Fibroblast of villous mesenchyme (primary cell): ENCODE measurements around the gene ENAM. TPM values are rescaled to one million over a fixed set of nuclear protein-coding genes. Genes with fewer than 3 reads are reported as not detected.

Source experiments
- DNase-seq: peaks from one replicate; pipeline ENCODE4 v3.0.0-alpha.2; 2010; ENCODE audit warnings: low read depth
- H3K4me3 ChIP-seq: 2 replicates; pipeline ENCODE4 v1.5.1; 2011; ENCODE audit warnings: low read depth, mild to moderate bottlenecking, low read length
- total RNA-seq: library from RNA; depleted of rRNA; stranded (reverse); fragments of >200 nt; gene quantifications from 2 replicates; pipeline ENCODE4 v1.2.3, GENCODE V29; 2012
- TF ChIP-seq, protein P1 (sequence below): IDR thresholded peaks from 2 replicates; pipeline ENCODE4 v1.5.1; 2012; ENCODE audit warnings: low read depth, mild to moderate bottlenecking, low read length; ENCODE audit not compliant: insufficient read depth

ENAM gene
- total RNA-seq, 1 donor, result 0.43 TPM

DNA sequence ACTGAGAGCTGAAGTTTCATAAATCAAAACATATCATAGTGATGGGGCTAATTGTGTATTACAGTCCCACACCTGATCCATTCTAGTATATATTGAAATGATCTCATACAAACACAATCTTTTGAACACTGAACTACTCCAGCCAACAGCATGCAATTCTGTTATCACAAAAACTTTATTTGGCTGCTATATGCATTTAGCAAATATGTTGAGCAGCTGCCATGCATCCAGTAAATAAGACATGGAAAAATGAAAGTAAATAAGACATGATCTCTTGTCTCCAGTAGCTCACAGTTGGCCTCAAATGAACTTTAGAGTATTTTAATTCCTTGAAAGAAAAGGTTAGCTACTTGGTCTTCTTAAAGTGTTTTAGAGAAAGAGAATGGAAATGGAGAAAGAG, 34.3 kb upstream of the ENAM start:
- no peak overlapping the region for H3K4me3 ChIP-seq
- TF ChIP-seq, protein P1, sequence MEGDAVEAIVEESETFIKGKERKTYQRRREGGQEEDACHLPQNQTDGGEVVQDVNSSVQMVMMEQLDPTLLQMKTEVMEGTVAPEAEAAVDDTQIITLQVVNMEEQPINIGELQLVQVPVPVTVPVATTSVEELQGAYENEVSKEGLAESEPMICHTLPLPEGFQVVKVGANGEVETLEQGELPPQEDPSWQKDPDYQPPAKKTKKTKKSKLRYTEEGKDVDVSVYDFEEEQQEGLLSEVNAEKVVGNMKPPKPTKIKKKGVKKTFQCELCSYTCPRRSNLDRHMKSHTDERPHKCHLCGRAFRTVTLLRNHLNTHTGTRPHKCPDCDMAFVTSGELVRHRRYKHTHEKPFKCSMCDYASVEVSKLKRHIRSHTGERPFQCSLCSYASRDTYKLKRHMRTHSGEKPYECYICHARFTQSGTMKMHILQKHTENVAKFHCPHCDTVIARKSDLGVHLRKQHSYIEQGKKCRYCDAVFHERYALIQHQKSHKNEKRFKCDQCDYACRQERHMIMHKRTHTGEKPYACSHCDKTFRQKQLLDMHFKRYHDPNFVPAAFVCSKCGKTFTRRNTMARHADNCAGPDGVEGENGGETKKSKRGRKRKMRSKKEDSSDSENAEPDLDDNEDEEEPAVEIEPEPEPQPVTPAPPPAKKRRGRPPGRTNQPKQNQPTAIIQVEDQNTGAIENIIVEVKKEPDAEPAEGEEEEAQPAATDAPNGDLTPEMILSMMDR, result no peak
- DNase-seq, result no peak

DNA sequence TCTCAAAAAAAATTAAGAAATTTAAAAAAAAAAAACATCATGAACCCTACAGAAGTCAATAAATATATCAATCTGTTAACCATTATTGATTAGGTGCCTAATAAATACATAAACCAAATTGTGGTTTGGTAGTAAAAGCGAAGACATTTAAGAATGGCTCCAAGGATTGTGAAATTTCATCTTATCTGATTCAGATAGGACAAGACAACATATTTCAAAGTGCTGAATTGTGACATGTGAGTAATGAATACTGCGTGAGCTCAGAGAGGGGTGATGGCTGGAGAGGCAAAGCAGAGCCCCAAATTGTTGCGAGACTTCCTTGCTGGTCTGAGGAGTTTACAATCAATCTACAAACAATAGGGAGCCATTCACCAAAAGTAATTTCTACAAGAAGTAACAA, 28.2 kb upstream of the ENAM start:
- no peak overlapping the region for H3K4me3 ChIP-seq
- DNase-seq, result no peak
- TF ChIP-seq, protein P1, result no peak

DNA sequence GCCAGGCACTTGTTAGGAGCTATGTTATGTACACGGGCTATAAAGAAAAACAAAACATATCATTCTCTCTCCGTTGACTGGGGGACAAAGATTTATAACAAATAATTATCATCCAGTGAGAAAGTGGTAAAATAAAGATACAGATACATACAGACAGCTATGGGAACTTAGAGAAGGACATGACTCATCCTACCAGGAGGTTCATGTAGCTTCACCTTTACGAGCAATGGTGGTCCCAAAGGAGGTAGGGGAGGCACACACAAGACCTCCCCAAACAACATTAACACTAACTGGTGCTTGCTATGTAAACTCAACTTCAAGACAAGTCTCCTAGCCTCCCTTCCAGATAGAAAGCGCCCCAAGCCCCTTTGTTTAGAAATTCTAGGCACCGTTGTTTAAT, 27.6 kb upstream of the ENAM start:
- no peak overlapping the region for H3K4me3 ChIP-seq
- no peak for DNase-seq
- TF ChIP-seq, protein P1, result no peak

DNA sequence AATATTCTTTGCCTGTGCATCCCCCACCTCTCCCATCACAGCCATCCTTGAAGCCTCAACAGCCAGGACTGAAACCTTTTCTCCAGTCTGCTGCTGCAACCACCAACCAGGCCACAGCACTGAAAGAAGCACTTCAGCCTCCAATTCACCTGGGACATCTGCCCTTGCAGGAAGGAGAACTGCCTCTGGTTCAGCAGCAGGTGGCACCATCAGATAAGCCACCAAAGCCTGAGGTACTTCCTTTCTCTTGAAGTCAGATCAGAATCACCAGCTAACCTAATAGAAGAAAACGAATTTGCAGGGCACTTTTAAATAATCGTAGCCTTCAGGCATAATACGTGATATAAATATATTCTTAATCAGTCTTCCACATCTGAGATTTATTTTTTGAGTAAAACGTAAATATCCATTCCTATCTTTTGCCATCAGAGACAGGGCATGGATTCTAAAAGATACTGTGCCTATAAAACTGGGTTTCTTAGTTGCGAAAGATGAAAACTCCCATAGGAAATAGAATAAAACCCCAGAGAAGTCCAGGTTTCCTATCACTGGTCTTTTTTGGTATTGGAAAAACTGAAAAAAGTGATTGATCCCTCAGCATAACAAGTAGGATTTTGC, 27.0 kb upstream of the ENAM start:
- peak; percentile 66 for DNase-seq
- H3K4me3 ChIP-seq, result no peak overlapping the region
- TF ChIP-seq, protein P1, result peak; percentile 81

DNA sequence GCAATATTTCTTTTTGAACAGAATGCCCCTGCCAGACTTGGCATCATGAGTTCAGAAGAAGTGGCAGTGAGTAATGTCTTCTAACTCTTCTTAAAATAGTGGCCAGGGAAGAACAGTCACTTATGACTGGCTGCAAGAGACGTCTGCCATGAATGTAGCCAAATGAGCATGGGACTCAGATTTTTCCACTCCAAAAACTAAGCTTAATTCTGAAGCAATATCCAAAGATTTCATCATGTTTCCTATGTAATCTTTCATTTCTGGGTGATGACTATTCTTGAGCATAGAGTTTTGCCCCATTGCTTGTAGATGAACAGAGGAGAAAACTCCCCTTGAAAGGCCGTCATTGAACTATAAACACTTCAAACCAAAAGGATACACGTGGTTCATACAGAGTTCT, 24.7 kb upstream of the ENAM start:
- DNase-seq, result peak; percentile 35
- TF ChIP-seq, protein P1, result no peak
- no peak overlapping the region for H3K4me3 ChIP-seq

DNA sequence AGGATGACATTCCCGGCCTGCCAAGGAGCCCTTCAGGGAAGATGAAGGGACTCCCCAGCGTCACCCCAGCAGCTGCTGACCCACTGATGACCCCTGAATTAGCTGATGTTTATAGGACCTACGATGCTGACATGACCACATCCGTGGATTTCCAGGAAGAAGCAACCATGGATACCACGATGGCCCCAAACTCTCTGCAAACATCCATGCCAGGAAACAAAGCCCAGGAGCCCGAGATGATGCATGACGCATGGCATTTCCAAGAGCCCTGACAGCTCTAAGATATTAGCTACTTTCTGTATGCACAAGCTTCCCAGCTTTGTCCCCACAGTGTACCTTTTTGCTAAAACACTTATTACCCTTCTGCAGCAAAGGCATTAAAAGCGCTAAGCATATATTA, 22.1 kb upstream of the ENAM start:
- TF ChIP-seq, protein P1, result no peak
- H3K4me3 ChIP-seq, result no peak overlapping the region
- no peak for DNase-seq

DNA sequence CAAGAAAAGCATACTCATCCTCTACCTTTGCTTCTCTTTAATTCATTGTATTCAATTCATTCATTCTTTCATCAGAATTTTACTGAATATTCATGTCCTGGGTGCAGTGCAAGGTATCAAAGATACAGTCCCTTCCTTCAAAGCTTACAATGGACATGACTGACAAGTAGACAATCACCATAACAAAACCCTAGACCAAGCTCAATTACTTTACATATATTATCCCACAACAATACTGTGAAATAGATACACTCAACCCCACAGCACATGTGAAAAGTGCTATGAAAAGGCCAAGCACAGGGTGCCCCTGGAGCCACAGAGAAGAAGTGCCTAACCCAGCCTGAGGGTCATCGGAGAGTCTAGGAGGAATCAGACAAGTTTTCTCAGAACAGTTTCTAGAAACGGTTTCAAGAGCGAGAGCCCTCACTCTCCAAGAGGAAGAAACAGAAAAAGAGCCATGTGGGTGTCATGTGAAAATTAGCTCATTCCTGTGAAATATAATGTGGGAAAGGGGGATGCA, 21.1 kb upstream of the ENAM start:
- TF ChIP-seq, protein P1, result no peak
- no peak overlapping the region for H3K4me3 ChIP-seq
- no peak for DNase-seq
